PFSK-1 (cell line): ENCODE results near the gene FBXL13.

Source experiments
- FOXP2 ChIP-seq: optimal IDR thresholded peaks from 2 replicates; pipeline ENCODE3; 2011; ENCODE audit warnings: borderline replicate concordance, control low read depth, inconsistent platforms; ENCODE audit not compliant: insufficient read depth; ENCODE audit errors: extremely low read length, extremely low read depth
- POLR2AphosphoS5 ChIP-seq: IDR thresholded peaks from 2 replicates; pipeline ENCODE4 v1.6.1; 2012; ENCODE audit warnings: low read depth, mild to moderate bottlenecking, control low read depth, low read length, moderate library complexity
- REST ChIP-seq, 2 experiments: IDR thresholded peaks; 2 replicates each; pipeline versions ENCODE4 v1.6.1 to v1.8.0; 2011 to 2012; ENCODE audit warnings: low read depth in 2 of 2, low read length in 2 of 2, control low read depth in 1 of 2, inconsistent platforms in 1 of 2, mild to moderate bottlenecking in 1 of 2, moderate library complexity in 1 of 2; ENCODE audit not compliant: insufficient read depth in 1 of 2
- SIN3A ChIP-seq: IDR thresholded peaks from 2 replicates; pipeline ENCODE4 v1.6.1; 2012; ENCODE audit warnings: mild to moderate bottlenecking, low read length, moderate library complexity, borderline replicate concordance; ENCODE audit not compliant: insufficient read depth
- TAF1 ChIP-seq: IDR thresholded peaks from 2 replicates; pipeline ENCODE4 v1.6.1; 2012; ENCODE audit warnings: low read length, control low read depth, borderline replicate concordance; ENCODE audit not compliant: insufficient read depth

GRCh38 chr7:103025341-103025740 lies 49.3 kb downstream of the FBXL13 start:
- TF ChIP-seq POLR2AphosphoS5: no peak
- no peak for TF ChIP-seq FOXP2
- TF ChIP-seq TAF1: no peak
- no peak for TF ChIP-seq REST (IDR thresholded peaks at IDR 0.05; ENCODE audit: insufficient read depth in 1 of 2, low read depth in 2 of 2, low read length in 2 of 2)
- no peak for TF ChIP-seq SIN3A
